Activated naive CD8-positive, alpha-beta T cell treated with anti-CD3 and anti-CD28 coated beads, Interleukin-2, amount 50 U/mL, for 16 hours (primary cell): ENCODE measurements around the gene MAGIX.

Experiments
- DNase-seq: peaks from one replicate; pipeline ENCODE4 v3.0.0-alpha.2; 2020; ENCODE audit warnings: low read depth, low spot score

Gene MAGIX

GRCh38 chrX:49183701-49184281 lies 21.2 kb downstream of the MAGIX start:
- DNase-seq: no peak

GRCh38 chrX:49184294-49185281 lies 22.0 kb downstream of the MAGIX start:
- no peak for DNase-seq

GRCh38 chrX:49186125-49187027 lies 23.8 kb downstream of the MAGIX start, which contains the start of gene PRICKLE3:
TSS of gene PRICKLE3 (minus strand) at chrX:49186373. CDS start at chrX:49186297, 76 bp downstream.
- DNase-seq: no peak

GRCh38 chrX:49187028-49187394 lies 24.5 kb downstream of the MAGIX start:
- DNase-seq: no peak

- DNase-seq: no peak
Observed at GRCh38 chrX:49187526-49187925, 25.0 kb downstream of the MAGIX start.

GRCh38 chrX:49188468-49189076 lies 26.0 kb downstream of the MAGIX start:
- DNase-seq: no peak

- no peak for DNase-seq
Observed at GRCh38 chrX:49189606-49190005, 27.0 kb downstream of the MAGIX start.

GRCh38 chrX:49190821-49191573 lies 28.4 kb downstream of the MAGIX start:
- peak; percentile 46 for DNase-seq

- no peak for DNase-seq
Observed at GRCh38 chrX:49191574-49192011, 29.0 kb downstream of the MAGIX start.

GRCh38 chrX:49192722-49193328 lies 30.3 kb downstream of the MAGIX start:
- DNase-seq: no peak

- DNase-seq: no peak
Observed at GRCh38 chrX:49193542-49193964, 31.0 kb downstream of the MAGIX start.

- no peak for DNase-seq
Observed at GRCh38 chrX:49197543-49198087, 35.1 kb downstream of the MAGIX start.

GRCh38 chrX:49198540-49199314 lies 36.2 kb downstream of the MAGIX start:
- DNase-seq: no peak

GRCh38 chrX:49199315-49199595 lies 36.7 kb downstream of the MAGIX start:
- DNase-seq: no peak

GRCh38 chrX:49199906-49200771 lies 37.6 kb downstream of the MAGIX start, which contains the start of gene SYP:
TSS of gene SYP (minus strand) at chrX:49200193. CDS start at chrX:49200186, 7 bp downstream.
- DNase-seq: peak; percentile 67

GRCh38 chrX:49202022-49202421 lies 39.5 kb downstream of the MAGIX start:
- no peak for DNase-seq

GRCh38 chrX:49203536-49203935 lies 41.0 kb downstream of the MAGIX start:
- DNase-seq: no peak

GRCh38 chrX:49204017-49204416 lies 41.5 kb downstream of the MAGIX start:
- no peak for DNase-seq
